Keratinocyte (primary cell): Measurements from ENCODE around the gene DMAC2L.

Experiments
- EZH2 ChIP-seq: IDR thresholded peaks from one replicate; pipeline ENCODE4 v1.6.1; 2012; ENCODE audit warnings: inconsistent platforms, mild to moderate bottlenecking, low read length, moderate library complexity
- TF ChIP-seq, protein P1 (sequence below), 3 experiments: IDR thresholded peaks in 1 of 3; conservative IDR thresholded peaks in 1 of 3; optimal IDR thresholded peaks in 1 of 3; 2 replicates in 2 of 3; 3 replicates in 1 of 3; pipeline versions ENCODE3 to v1.5.1; 2011; ENCODE audit warnings: low read length in 3 of 3, mild to moderate bottlenecking in 3 of 3, moderate library complexity in 2 of 3, control low read depth in 1 of 3, inconsistent platforms in 1 of 3; ENCODE audit not compliant: insufficient read depth in 2 of 3; ENCODE audit errors: extremely low read depth in 1 of 3

DNA sequence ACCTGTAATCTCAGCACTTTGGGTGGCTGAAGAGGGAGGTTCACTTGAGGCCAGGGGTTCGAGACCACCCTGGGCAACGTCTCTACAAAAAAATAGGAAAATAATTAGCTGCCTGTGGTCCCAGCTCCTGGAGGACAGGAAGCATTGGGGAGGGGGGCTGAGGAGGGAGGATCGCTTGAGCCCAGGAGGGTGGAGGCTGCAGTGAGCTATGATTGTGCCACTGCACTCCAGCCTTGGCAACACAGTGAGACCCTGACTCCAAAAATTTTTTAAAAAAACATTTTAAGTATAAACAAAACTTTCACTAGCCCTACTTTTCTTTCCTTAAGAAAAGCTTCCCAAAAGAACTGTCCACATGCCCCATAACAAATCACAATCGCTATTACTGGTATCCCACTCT is 1.7 kb upstream of the DMAC2L start:
- TF ChIP-seq, protein P1, sequence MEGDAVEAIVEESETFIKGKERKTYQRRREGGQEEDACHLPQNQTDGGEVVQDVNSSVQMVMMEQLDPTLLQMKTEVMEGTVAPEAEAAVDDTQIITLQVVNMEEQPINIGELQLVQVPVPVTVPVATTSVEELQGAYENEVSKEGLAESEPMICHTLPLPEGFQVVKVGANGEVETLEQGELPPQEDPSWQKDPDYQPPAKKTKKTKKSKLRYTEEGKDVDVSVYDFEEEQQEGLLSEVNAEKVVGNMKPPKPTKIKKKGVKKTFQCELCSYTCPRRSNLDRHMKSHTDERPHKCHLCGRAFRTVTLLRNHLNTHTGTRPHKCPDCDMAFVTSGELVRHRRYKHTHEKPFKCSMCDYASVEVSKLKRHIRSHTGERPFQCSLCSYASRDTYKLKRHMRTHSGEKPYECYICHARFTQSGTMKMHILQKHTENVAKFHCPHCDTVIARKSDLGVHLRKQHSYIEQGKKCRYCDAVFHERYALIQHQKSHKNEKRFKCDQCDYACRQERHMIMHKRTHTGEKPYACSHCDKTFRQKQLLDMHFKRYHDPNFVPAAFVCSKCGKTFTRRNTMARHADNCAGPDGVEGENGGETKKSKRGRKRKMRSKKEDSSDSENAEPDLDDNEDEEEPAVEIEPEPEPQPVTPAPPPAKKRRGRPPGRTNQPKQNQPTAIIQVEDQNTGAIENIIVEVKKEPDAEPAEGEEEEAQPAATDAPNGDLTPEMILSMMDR (optimal IDR thresholded peaks at IDR 0.05 in 1 of 3, IDR thresholded peaks at IDR 0.05 in 1 of 3, conservative IDR thresholded peaks at IDR 0.05 in 1 of 3; ENCODE audit: extremely low read depth in 1 of 3, insufficient read depth in 2 of 3, low read length in 3 of 3) = no peak
- no peak for TF ChIP-seq EZH2
